ENCODE measurements around the gene EIF2B5. TPM values are rescaled to one million over a fixed set of nuclear protein-coding genes. Genes with fewer than 3 reads are reported as not detected.

The EIF2B5 gene
- total and polyA plus RNA-seq, 7 donors: 26.0 to 48.1 (median 33.2) TPM

DNA sequence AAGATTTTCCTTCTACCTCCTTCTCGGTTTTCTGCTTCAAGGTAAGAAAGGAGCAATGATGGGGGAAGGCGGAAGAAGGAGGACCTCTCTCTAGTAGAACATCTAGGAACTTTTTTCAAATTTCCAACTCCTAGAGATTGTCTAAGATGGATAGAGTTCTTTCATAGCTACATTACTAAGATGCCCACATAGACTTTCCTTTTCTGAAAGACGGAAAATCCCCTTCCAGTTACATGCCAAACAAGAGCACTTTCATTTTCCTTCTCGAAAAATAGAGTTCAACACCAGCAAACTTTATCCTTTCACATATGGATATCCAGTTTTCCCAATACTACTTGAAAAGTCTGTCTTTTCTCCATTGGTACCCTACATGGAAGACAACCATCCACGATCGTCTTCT lies 37.6 kb upstream of the EIF2B5 start:
- peaks cover 0 to 4% (median under 1%) of the 10 kb centered on the region in 4 donors for H3K9me3 ChIP-seq
- H3K27ac ChIP-seq: no peak overlapping the region
- TF ChIP-seq POLR2A (IDR thresholded peaks at IDR 0.05): no peak
- no peak for TF ChIP-seq POLR2AphosphoS5 (IDR thresholded peaks at IDR 0.05)
- TF ChIP-seq, protein P1, sequence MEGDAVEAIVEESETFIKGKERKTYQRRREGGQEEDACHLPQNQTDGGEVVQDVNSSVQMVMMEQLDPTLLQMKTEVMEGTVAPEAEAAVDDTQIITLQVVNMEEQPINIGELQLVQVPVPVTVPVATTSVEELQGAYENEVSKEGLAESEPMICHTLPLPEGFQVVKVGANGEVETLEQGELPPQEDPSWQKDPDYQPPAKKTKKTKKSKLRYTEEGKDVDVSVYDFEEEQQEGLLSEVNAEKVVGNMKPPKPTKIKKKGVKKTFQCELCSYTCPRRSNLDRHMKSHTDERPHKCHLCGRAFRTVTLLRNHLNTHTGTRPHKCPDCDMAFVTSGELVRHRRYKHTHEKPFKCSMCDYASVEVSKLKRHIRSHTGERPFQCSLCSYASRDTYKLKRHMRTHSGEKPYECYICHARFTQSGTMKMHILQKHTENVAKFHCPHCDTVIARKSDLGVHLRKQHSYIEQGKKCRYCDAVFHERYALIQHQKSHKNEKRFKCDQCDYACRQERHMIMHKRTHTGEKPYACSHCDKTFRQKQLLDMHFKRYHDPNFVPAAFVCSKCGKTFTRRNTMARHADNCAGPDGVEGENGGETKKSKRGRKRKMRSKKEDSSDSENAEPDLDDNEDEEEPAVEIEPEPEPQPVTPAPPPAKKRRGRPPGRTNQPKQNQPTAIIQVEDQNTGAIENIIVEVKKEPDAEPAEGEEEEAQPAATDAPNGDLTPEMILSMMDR (IDR thresholded peaks at IDR 0.05): no peak
- no peak for TF ChIP-seq EP300 (IDR thresholded peaks at IDR 0.05)
- WGBS, 2 donors: 90% methylated on average over 6 of the region's 6 CpGs
- DNase-seq: no peak
- no peak overlapping the region for H3K4me3 ChIP-seq
- no peaks in the 10 kb centered on the region for H3K36me3 ChIP-seq
- H3K27me3 ChIP-seq: no peaks in the 10 kb centered on the region
- intact Hi-C loops (cut with DNase I): no loop called here
- H3K4me1 ChIP-seq: no peaks in the 10 kb centered on the region

DNA sequence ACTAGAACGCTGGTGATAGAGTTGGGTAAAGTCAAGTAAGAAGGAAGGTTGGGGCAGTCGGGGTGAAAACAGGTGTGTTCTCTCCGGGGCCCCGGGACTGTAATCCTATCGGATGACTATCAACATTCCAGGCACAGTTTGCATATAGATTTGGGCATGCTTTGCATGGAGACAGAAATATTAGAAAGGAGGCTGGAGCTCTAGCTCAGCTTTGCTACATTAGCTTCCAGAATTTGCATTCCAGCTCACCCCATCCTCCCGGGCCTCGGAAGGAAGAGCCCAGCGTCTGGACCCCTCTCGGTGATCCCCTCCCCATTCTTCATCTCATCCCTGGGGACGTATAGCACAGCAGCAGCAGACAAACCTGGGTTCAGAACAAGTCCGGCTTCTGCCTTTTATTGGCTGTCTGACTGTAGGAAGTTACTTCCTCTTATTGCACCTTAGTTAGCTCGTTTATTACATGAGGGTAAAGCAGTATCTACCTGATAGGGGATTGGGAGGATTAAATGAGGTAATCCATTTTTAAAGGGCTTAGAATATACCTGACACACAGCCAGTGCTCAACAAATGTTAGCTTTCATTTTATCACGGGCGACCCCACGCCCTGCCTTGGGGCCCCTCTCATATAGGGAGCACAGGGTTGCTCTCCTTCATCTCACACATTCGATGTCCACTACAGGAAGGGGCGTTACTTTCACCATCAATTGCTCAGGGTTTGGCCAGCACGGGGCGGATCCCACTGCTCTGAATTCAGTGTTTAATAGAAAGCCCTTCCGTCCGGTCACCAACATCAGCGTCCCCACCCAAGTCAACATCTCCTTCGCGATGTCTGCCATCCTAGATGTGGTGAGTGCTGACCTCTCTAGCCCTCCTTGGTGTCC lies 35.1 kb upstream of the EIF2B5 start:
- Histone ChIP-seq H3K9me3 (no peaks in the 10 kb centered on the region), H3K27me3 (no peaks in the 10 kb centered on the region), H3K4me3 (no peak overlapping the region), H3K36me3 (no peaks in the 10 kb centered on the region), H3K27ac (no peak overlapping the region), H3K4me1 (no peaks in the 10 kb centered on the region)
- intact Hi-C loops (cut with DNase I): no loop called here
- 33 to 61% methylated on average over 24 of the region's 24 CpGs for WGBS, 2 donors
- TF ChIP-seq, protein P1 (IDR thresholded peaks at IDR 0.05): no peak
- TF ChIP-seq POLR2A (IDR thresholded peaks at IDR 0.05) (no peak), POLR2AphosphoS5 (IDR thresholded peaks at IDR 0.05) (no peak), EP300 (IDR thresholded peaks at IDR 0.05) (no peak)
- no peak for DNase-seq

DNA sequence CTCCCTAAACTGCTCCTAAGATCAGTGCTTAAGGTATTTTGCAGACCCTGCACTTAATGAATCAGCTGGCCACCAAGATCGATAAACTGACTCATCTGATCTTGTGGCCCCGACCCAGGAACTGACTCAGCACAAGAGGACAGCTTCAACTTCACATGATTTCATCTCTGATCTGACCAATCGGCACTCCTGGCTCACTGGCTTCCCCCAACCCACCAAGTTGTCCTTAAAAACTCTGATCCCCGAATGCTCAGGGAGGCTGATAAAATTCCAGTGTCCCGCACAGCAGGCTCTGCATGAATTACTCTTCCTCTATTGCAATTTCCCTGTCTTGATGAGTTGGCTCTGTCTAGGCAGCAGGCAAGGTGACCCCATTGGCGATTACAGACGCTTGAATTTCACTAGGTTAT lies 24.8 kb upstream of the EIF2B5 start:
- Histone ChIP-seq H3K27me3 (no peaks in the 10 kb centered on the region), H3K4me3 (no peak overlapping the region), H3K36me3 (no peaks in the 10 kb centered on the region), H3K27ac (no peak overlapping the region), H3K4me1 (no peaks in the 10 kb centered on the region), H3K9me3 (no peaks in the 10 kb centered on the region)
- no peak for DNase-seq
- intact Hi-C loops (cut with DNase I): no loop called here
- 70 to 73% methylated on average over 7 of the region's 7 CpGs for WGBS, 2 donors
- TF ChIP-seq, protein P1 (IDR thresholded peaks at IDR 0.05): no peak
- TF ChIP-seq EP300 (IDR thresholded peaks at IDR 0.05) (no peak), POLR2AphosphoS5 (IDR thresholded peaks at IDR 0.05) (no peak), POLR2A (IDR thresholded peaks at IDR 0.05) (no peak)

DNA sequence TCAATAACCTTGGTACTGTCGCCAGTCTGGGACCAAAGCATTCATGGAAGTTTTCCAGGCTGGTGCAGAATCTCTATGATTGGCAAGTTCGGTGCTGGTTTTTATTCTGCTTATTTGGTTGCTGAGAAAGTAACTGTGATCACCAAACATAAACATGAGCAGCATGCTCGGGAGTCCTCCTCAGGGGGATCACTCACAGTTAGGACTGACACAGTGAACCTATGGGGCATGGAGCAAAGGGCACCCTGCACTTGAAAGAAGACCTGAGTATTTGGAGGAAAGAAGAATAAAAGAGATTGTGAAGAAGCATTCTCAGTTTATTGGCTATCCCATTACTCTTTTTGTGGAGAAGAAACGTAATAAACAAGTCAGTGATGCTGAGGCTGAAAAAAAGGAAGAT lies 19.1 kb upstream of the EIF2B5 start:
- WGBS, 2 donors: 88 to 90% methylated on average over 4 of the region's 4 CpGs
- TF ChIP-seq, protein P1 (IDR thresholded peaks at IDR 0.05): no peak
- TF ChIP-seq POLR2A (IDR thresholded peaks at IDR 0.05) (no peak), POLR2AphosphoS5 (IDR thresholded peaks at IDR 0.05) (no peak), EP300 (IDR thresholded peaks at IDR 0.05) (no peak)
- no peak overlapping the region for H3K4me3 ChIP-seq
- intact Hi-C loops (cut with DNase I): no loop called here
- H3K27me3 ChIP-seq: no peaks in the 10 kb centered on the region
- no peaks in the 10 kb centered on the region for H3K36me3 ChIP-seq
- H3K9me3 ChIP-seq: no peaks in the 10 kb centered on the region
- H3K27ac ChIP-seq: no peak overlapping the region
- H3K4me1 ChIP-seq: no peaks in the 10 kb centered on the region
- DNase-seq: no peak

Measured in sigmoid colon (tissue), 7 donors.